Caco-2 (cell line): ENCODE data around the gene PPFIA1. TPM values are rescaled to one million over a fixed set of nuclear protein-coding genes. Genes with fewer than 3 reads are reported as not detected.

ENCODE experiments used
- BruUV-seq: library from RNA; stranded (reverse); fragments of 400-500 nt; replicated peaks from 2 replicates; lab custom pipeline; 2021; lab: Mats Ljungman, UMichigan
- CTCF ChIA-PET: fragments of 300-600 bp; sonication (Branson Sonifier 250); formaldehyde crosslinking; loops from one replicate; lab custom pipeline; 2022; ENCODE audit warnings: antibody characterized with exemption; lab: Charles Lee
- POLR2A ChIA-PET: fragments of 300-600 bp; sonication (Branson Sonifier 250); formaldehyde crosslinking; loops from one replicate; lab custom pipeline; 2022; ENCODE audit warnings: antibody characterized with exemption; lab: Charles Lee
- DNase-seq, 2 experiments: peaks; one replicate each; pipeline versions ENCODE4 v3.0.0 to v3.0.0-alpha.2; 2020 to 2022
- H3K27me3 ChIP-seq: replicated peaks from 2 replicates; pipeline ENCODE4 v1.6.0; 2011; ENCODE audit warnings: low read length; ENCODE audit not compliant: control insufficient read depth, insufficient read depth
- H3K36me3 ChIP-seq: 2 replicates; pipeline ENCODE4 v1.5.1; 2011; ENCODE audit warnings: low read length; ENCODE audit not compliant: control insufficient read depth, insufficient read depth
- H3K4me1 ChIP-seq: fragments of 250-450 bp; sonication (Bioruptor Pico); 2 replicates; pipeline ENCODE4 v1.5.1; 2020; ENCODE audit warnings: mild to moderate bottlenecking
- H3K4me3 ChIP-seq: 2 replicates; pipeline ENCODE4 v1.5.1; 2011; ENCODE audit warnings: low read depth, mild to moderate bottlenecking, control low read depth, low read length
- H3K9me3 ChIP-seq: fragments of 250-450 bp; sonication (Bioruptor Pico); 2 replicates; pipeline ENCODE4 v1.5.1; 2020; ENCODE audit warnings: mild to moderate bottlenecking, moderate library complexity
- H3K27ac Mint-ChIP-seq: one replicate; pipeline ENCODE4 v1.8.0; 2022; ENCODE audit warnings: mixed read lengths; ENCODE audit not compliant: unreplicated experiment
- H3K27me3 Mint-ChIP-seq: one replicate; pipeline ENCODE4 v1.8.0; 2022; ENCODE audit warnings: mixed read lengths; ENCODE audit not compliant: insufficient read depth, unreplicated experiment
- H3K36me3 Mint-ChIP-seq: one replicate; pipeline ENCODE4 v1.8.0; 2022; ENCODE audit warnings: mild to moderate bottlenecking, mixed read lengths; ENCODE audit not compliant: insufficient read depth, unreplicated experiment
- H3K4me1 Mint-ChIP-seq: one replicate; pipeline ENCODE4 v1.8.0; 2022; ENCODE audit warnings: low read depth, mixed read lengths; ENCODE audit not compliant: unreplicated experiment
- H3K4me3 Mint-ChIP-seq: one replicate; pipeline ENCODE4 v1.8.0; 2022; ENCODE audit warnings: mild to moderate bottlenecking, moderate library complexity, mixed read lengths; ENCODE audit not compliant: unreplicated experiment
- H3K9me3 Mint-ChIP-seq: one replicate; pipeline ENCODE4 v1.8.0; 2022; ENCODE audit warnings: mixed read lengths; ENCODE audit not compliant: unreplicated experiment
- intact Hi-C: fragments of 100-400 bp; cut with micrococcal nuclease; formaldehyde crosslinking; loops from one replicate; pipeline ENCODE4 v1.10.0; 2022; ENCODE audit not compliant: unreplicated experiment
- total RNA-seq: library from RNA; stranded (reverse); gene quantifications from 2 replicates; pipeline ENCODE4 v1.2.3, GENCODE V29; 2022
- TF ChIP-seq, protein P1 (sequence below), 2 experiments: fragments of 200-600 bp in 1 of 2; IDR thresholded peaks; 1 replicate in 1 of 2; 2 replicates in 1 of 2; pipeline versions ENCODE4 v1.5.1 to v1.8.0; 2011 to 2022; ENCODE audit warnings: antibody characterized with exemption in 1 of 2, control low read depth in 1 of 2, inconsistent platforms in 1 of 2, low read depth in 1 of 2, low read length in 1 of 2, mild to moderate bottlenecking in 1 of 2, moderate library complexity in 1 of 2; ENCODE audit not compliant: insufficient read depth in 1 of 2, severe bottlenecking in 1 of 2, unreplicated experiment in 1 of 2

The PPFIA1 gene
- total RNA-seq, 1 experiment from 2014 or later: 148 TPM

DNA sequence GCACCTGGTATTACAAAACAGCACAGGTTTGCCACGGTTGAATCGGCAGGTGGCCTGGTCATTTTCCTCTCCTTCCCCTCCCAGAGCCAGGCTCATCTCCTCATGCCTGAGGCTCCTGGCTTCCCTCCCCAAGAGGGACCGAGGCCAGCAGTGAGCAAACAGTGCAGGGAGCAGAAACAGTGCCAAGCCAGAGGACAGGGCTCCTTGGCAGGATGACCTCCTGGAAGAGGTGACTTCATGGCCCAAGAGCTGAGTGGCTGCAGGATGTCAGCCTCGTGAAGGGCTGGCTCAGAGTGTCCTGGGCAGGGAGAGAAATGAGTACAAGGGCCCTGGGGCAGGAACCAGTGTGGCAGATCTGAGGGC lies 22.8 kb upstream of the PPFIA1 start:
- Mint-ChIP-seq H3K27ac (peak overlapping the region; percentile 30), H3K9me3 (peaks cover 8% of the 10 kb centered on the region), H3K4me3 (no peak overlapping the region), H3K36me3 (peaks cover 17% of the 10 kb centered on the region), H3K27me3 (no peaks in the 10 kb centered on the region), H3K4me1 (peaks cover 44% of the 10 kb centered on the region)
- BruUV-seq: no TSS peak
- ChIA-PET POLR2A (no interaction called here), CTCF (no interaction called here)
- TF ChIP-seq, protein P1, sequence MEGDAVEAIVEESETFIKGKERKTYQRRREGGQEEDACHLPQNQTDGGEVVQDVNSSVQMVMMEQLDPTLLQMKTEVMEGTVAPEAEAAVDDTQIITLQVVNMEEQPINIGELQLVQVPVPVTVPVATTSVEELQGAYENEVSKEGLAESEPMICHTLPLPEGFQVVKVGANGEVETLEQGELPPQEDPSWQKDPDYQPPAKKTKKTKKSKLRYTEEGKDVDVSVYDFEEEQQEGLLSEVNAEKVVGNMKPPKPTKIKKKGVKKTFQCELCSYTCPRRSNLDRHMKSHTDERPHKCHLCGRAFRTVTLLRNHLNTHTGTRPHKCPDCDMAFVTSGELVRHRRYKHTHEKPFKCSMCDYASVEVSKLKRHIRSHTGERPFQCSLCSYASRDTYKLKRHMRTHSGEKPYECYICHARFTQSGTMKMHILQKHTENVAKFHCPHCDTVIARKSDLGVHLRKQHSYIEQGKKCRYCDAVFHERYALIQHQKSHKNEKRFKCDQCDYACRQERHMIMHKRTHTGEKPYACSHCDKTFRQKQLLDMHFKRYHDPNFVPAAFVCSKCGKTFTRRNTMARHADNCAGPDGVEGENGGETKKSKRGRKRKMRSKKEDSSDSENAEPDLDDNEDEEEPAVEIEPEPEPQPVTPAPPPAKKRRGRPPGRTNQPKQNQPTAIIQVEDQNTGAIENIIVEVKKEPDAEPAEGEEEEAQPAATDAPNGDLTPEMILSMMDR (IDR thresholded peaks at IDR 0.05; ENCODE audit: insufficient read depth in 1 of 2, low read depth in 1 of 2, low read length in 1 of 2, severe bottlenecking in 1 of 2, unreplicated experiment in 1 of 2): no peak
- 0 out of 2 replicates have a peak, but pooled peaks cover 4% of the 10 kb centered on the region for H3K9me3 ChIP-seq
- intact Hi-C loops: no loop called here
- H3K27me3 ChIP-seq: no peaks in the 10 kb centered on the region
- H3K36me3 ChIP-seq: no peaks in the 10 kb centered on the region
- peaks cover 39% of the 10 kb centered on the region for H3K4me1 ChIP-seq
- no peak overlapping the region for H3K4me3 ChIP-seq
- no peak for DNase-seq

- intact Hi-C loops: no loop called here
- DNase-seq: no peak
- Mint-ChIP-seq H3K27me3 (no peaks in the 10 kb centered on the region), H3K9me3 (no peaks in the 10 kb centered on the region), H3K4me1 (peaks cover 29% of the 10 kb centered on the region), H3K36me3 (no peaks in the 10 kb centered on the region), H3K4me3 (no peak overlapping the region), H3K27ac (no peak overlapping the region)
- ChIA-PET POLR2A (interaction anchor here (0.7 kb wide), 1 partner anchor 15 kb away, joined by 3 read pairs; no protein-coding TSS in a partner anchor), CTCF (interaction anchor here (0.6 kb wide), 1 partner anchor 8 kb away, joined by 4 read pairs; no protein-coding TSS in a partner anchor)
- H3K9me3 ChIP-seq: no peaks in the 10 kb centered on the region
- H3K27me3 ChIP-seq: no peaks in the 10 kb centered on the region
- BruUV-seq: no TSS peak
- H3K4me3 ChIP-seq: no peak overlapping the region
- H3K4me1 ChIP-seq: peaks cover 6% of the 10 kb centered on the region
- no peaks in the 10 kb centered on the region for H3K36me3 ChIP-seq
- TF ChIP-seq, protein P1 (IDR thresholded peaks at IDR 0.05; ENCODE audit: insufficient read depth in 1 of 2, low read depth in 1 of 2, low read length in 1 of 2, severe bottlenecking in 1 of 2, unreplicated experiment in 1 of 2): no peak
Measured at GRCh38 chr11:70250876-70251658, 19.4 kb upstream of the PPFIA1 start.

DNA sequence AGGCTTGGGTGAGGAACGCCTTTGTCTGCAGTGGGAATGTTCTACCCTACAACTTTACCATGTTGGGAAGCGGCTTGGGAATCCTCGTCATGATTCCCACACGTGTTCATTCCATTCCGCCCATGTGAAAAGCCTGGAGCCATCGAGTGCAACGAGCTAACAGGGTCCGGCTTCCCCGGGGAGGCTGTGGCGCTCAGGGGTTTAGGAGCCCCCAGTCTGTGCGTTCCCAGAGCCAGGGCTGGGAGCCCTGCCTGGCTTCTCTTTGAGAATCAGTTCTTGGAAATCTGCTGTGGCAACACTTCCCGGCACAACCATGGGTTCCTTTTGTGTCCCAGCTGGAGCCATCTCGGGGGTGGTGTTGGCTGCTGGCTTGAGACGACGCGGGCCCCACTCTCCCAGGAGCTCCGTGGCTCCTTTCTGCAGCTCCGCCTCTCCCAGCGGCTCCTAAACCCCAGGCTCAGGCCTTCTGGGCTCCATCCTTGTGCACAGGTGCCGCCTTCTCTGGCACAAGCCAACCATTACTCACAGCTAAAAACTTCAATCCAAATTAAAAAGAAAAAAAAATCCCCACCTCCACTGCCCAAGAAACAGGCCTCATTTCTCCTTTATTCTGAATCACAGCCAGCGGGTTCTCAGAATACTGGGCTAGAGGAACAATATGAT lies 18.7 kb upstream of the PPFIA1 start:
- Mint-ChIP-seq H3K27me3 (no peaks in the 10 kb centered on the region), H3K4me3 (no peak overlapping the region), H3K36me3 (no peaks in the 10 kb centered on the region), H3K9me3 (no peaks in the 10 kb centered on the region), H3K4me1 (peaks cover 26% of the 10 kb centered on the region), H3K27ac (no peak overlapping the region)
- BruUV-seq: no TSS peak
- TF ChIP-seq, protein P1 (IDR thresholded peaks at IDR 0.05; ENCODE audit: insufficient read depth in 1 of 2, low read depth in 1 of 2, low read length in 1 of 2, severe bottlenecking in 1 of 2, unreplicated experiment in 1 of 2): no peak
- ChIA-PET CTCF (interaction anchor here (0.6 kb wide), 1 partner anchor 8 kb away, joined by 4 read pairs; no protein-coding TSS in a partner anchor), POLR2A (no interaction called here)
- Histone ChIP-seq H3K9me3 (no peaks in the 10 kb centered on the region), H3K4me3 (no peak overlapping the region), H3K4me1 (no peaks in the 10 kb centered on the region), H3K36me3 (no peaks in the 10 kb centered on the region), H3K27me3 (no peaks in the 10 kb centered on the region)
- intact Hi-C loops: no loop called here
- DNase-seq: no peak
